GM23338 (cell line): ENCODE results near the gene ECE1.

Experiments used
- CREB1 ChIP-seq: fragments of 250-450 bp; sonication (Bioruptor Pico); IDR thresholded peaks from 2 replicates; pipeline ENCODE4 v1.5.0; 2020; ENCODE audit warnings: low read depth, mild to moderate bottlenecking, moderate library complexity
- EZH2 ChIP-seq: fragments of 200-600 bp; sonication (generic); IDR thresholded peaks from one replicate; pipeline ENCODE4 v1.8.0; 2017; ENCODE audit warnings: antibody characterized with exemption, mild to moderate bottlenecking, low read depth; ENCODE audit not compliant: unreplicated experiment
- JUNB ChIP-seq: IDR thresholded peaks from one replicate; pipeline ENCODE4 v1.6.1; 2016; ENCODE audit warnings: antibody characterized with exemption; ENCODE audit not compliant: unreplicated experiment
- POLR2AphosphoS5 ChIP-seq: IDR thresholded peaks from 2 replicates; pipeline ENCODE4 v1.6.1; 2016; ENCODE audit warnings: antibody characterized with exemption, low read depth
- ZNF114 ChIP-seq: fragments of 250-450 bp; sonication (Bioruptor Pico); IDR thresholded peaks from 2 replicates; pipeline ENCODE4 v1.5.0; 2020; ENCODE audit warnings: mild to moderate bottlenecking, moderate library complexity
- TF ChIP-seq, protein P1 (sequence below), 2 experiments: fragments of 200-600 bp in 1 of 2; sonication (generic) in 1 of 2; conservative IDR thresholded peaks; 2 replicates each; pipeline versions ENCODE4 v1.5.1 to v1.6.1; 2016 to 2017; ENCODE audit warnings: antibody characterized with exemption in 2 of 2, low read depth in 2 of 2, mild to moderate bottlenecking in 2 of 2, moderate library complexity in 1 of 2
- TF ChIP-seq, protein P2 (sequence below): IDR thresholded peaks from one replicate; pipeline ENCODE4 v1.6.1; 2018; ENCODE audit warnings: antibody characterized with exemption; ENCODE audit not compliant: unreplicated experiment

DNA sequence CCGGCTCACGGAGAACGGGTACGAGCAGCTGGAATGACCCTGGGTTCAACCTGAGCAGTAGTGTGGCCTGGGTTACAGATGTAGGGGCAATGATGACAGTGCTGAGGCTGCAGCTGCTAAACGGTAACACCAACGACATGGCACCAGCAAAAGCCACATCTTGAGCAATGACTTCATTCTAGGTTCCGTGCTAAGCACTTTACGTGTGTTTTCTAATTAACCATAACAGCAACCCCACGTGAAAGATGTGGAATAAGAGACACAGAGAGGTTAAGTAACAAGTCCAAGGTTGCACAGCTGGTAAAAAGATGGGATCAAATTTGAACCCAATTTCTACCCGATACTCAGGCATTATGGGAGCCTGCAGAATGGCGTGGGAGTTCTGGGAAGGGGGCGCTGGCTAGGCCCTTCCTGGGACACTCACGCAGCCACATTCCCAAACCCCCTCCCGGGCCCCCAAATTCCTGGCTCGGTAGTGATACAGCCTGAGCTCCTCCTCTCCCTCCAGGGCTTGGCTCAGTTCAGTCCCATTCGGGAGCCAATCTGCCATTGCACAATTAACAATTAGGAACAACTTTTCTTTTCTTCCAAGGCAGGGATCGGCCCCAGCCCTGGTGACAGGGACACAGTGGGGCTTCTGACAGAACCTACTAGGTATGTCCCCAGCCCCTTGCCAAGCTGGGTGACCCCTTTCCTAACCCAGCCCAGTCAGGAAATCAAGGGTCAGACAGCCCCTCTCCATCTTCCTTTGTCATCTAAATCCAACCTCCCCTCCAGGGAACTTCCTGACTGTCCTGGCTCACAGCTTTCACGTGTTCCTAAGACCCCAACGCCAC is 23.8 kb upstream of the ECE1 start:
- TF ChIP-seq, protein P1, sequence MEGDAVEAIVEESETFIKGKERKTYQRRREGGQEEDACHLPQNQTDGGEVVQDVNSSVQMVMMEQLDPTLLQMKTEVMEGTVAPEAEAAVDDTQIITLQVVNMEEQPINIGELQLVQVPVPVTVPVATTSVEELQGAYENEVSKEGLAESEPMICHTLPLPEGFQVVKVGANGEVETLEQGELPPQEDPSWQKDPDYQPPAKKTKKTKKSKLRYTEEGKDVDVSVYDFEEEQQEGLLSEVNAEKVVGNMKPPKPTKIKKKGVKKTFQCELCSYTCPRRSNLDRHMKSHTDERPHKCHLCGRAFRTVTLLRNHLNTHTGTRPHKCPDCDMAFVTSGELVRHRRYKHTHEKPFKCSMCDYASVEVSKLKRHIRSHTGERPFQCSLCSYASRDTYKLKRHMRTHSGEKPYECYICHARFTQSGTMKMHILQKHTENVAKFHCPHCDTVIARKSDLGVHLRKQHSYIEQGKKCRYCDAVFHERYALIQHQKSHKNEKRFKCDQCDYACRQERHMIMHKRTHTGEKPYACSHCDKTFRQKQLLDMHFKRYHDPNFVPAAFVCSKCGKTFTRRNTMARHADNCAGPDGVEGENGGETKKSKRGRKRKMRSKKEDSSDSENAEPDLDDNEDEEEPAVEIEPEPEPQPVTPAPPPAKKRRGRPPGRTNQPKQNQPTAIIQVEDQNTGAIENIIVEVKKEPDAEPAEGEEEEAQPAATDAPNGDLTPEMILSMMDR (conservative IDR thresholded peaks at IDR 0.05; ENCODE audit: low read depth in 2 of 2): no peak
- no peak for TF ChIP-seq JUNB
- TF ChIP-seq CREB1: no peak
- no peak for TF ChIP-seq EZH2
- no peak for TF ChIP-seq POLR2AphosphoS5
- no peak for TF ChIP-seq ZNF114 (CRISPR knock-in tag)
- TF ChIP-seq, protein P2, sequence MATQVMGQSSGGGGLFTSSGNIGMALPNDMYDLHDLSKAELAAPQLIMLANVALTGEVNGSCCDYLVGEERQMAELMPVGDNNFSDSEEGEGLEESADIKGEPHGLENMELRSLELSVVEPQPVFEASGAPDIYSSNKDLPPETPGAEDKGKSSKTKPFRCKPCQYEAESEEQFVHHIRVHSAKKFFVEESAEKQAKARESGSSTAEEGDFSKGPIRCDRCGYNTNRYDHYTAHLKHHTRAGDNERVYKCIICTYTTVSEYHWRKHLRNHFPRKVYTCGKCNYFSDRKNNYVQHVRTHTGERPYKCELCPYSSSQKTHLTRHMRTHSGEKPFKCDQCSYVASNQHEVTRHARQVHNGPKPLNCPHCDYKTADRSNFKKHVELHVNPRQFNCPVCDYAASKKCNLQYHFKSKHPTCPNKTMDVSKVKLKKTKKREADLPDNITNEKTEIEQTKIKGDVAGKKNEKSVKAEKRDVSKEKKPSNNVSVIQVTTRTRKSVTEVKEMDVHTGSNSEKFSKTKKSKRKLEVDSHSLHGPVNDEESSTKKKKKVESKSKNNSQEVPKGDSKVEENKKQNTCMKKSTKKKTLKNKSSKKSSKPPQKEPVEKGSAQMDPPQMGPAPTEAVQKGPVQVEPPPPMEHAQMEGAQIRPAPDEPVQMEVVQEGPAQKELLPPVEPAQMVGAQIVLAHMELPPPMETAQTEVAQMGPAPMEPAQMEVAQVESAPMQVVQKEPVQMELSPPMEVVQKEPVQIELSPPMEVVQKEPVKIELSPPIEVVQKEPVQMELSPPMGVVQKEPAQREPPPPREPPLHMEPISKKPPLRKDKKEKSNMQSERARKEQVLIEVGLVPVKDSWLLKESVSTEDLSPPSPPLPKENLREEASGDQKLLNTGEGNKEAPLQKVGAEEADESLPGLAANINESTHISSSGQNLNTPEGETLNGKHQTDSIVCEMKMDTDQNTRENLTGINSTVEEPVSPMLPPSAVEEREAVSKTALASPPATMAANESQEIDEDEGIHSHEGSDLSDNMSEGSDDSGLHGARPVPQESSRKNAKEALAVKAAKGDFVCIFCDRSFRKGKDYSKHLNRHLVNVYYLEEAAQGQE: no peak
